Fibroblast of lung (primary cell): Measurements from ENCODE around the gene AGRN. TPM values are rescaled to one million over a fixed set of nuclear protein-coding genes. Genes with fewer than 3 reads are reported as not detected.

Source experiments
- DNase-seq, 2 donors: peaks; one replicate each; pipeline versions ENCODE4 v3.0.0 to v3.0.0-alpha.2; 2010; ENCODE audit warnings: low read depth in 2 of 2
- H2AFZ ChIP-seq: 2 replicates; pipeline ENCODE4 v1.5.1; 2012; ENCODE audit warnings: low read length, control low read depth, inconsistent platforms
- H3K27ac ChIP-seq: 2 replicates; pipeline ENCODE4 v1.5.1; 2011; ENCODE audit warnings: low read length, control low read depth; ENCODE audit not compliant: insufficient read depth
- H3K27me3 ChIP-seq: 2 replicates; pipeline ENCODE4 v1.5.1; 2011; ENCODE audit warnings: mild to moderate bottlenecking, low read length; ENCODE audit not compliant: control insufficient read depth, insufficient read depth
- H3K36me3 ChIP-seq: 2 replicates; pipeline ENCODE4 v1.5.1; 2011; ENCODE audit warnings: low read length; ENCODE audit not compliant: control insufficient read depth, insufficient read depth
- H3K4me1 ChIP-seq: 2 replicates; pipeline ENCODE4 v1.5.1; 2011; ENCODE audit warnings: low read length; ENCODE audit not compliant: control insufficient read depth, insufficient read depth; ENCODE audit errors: extremely low read depth
- H3K4me2 ChIP-seq: 2 replicates; pipeline ENCODE4 v1.5.1; 2011; ENCODE audit warnings: low read length, control low read depth; ENCODE audit not compliant: insufficient read depth; ENCODE audit errors: extremely low read depth
- H3K4me3 ChIP-seq, 4 experiments: fragments of 200-600 bp in 1 of 4; sonication (generic) in 1 of 4; replicated peaks in 1 of 4; 2 replicates each; pipeline ENCODE4 v1.5.1; 2011 to 2016; ENCODE audit warnings: low read length in 4 of 4, low read depth in 3 of 4, mild to moderate bottlenecking in 3 of 4, control low read depth in 2 of 4, inconsistent platforms in 1 of 4, mixed read lengths in 1 of 4; ENCODE audit not compliant: insufficient read depth in 1 of 4; ENCODE audit errors: control extremely low read depth in 1 of 4
- H3K79me2 ChIP-seq: 2 replicates; pipeline ENCODE4 v1.5.1; 2012; ENCODE audit warnings: mild to moderate bottlenecking, low read length, inconsistent platforms; ENCODE audit not compliant: control insufficient read depth, insufficient read depth
- H3K9ac ChIP-seq: 2 replicates; pipeline ENCODE4 v1.5.1; 2011; ENCODE audit warnings: mild to moderate bottlenecking, low read length, control low read depth; ENCODE audit not compliant: insufficient read depth
- H3K9me3 ChIP-seq: 2 replicates; pipeline ENCODE4 v1.5.1; 2012; ENCODE audit warnings: low read depth, low read length; ENCODE audit not compliant: control insufficient read depth, insufficient read depth
- H4K20me1 ChIP-seq: 2 replicates; pipeline ENCODE4 v1.5.1; 2011; ENCODE audit warnings: low read length; ENCODE audit not compliant: control insufficient read depth, insufficient read depth; ENCODE audit errors: extremely low read depth
- CTCF ChIP-seq, 2 donors: IDR thresholded peaks in 1 of 2; conservative IDR thresholded peaks in 1 of 2; 1 replicate in 1 of 2; 2 replicates in 1 of 2; pipeline ENCODE4 v1.5.1; 2011 to 2012; ENCODE audit warnings: low read length in 2 of 2, control low read depth in 1 of 2, inconsistent platforms in 1 of 2, low read depth in 1 of 2, mild to moderate bottlenecking in 1 of 2
- EZH2 ChIP-seq: IDR thresholded peaks from 2 replicates; pipeline ENCODE4 v1.5.1; 2012; ENCODE audit warnings: low read length, control low read depth, mild to moderate bottlenecking; ENCODE audit errors: missing control alignments
- polyA plus RNA-seq, 2 donors: library from polyadenylated mRNA; depleted of rRNA in 1 of 2; stranded (reverse) in 1 of 2; unstranded in 1 of 2; fragments of >200 nt; gene quantifications; 2 replicates each; pipeline ENCODE4 v1.2.1, GENCODE V29; 2011 to 2012; ENCODE audit warnings: missing spikeins in 1 of 2
- total RNA-seq: library from RNA; depleted of rRNA; stranded (reverse); fragments of >200 nt; gene quantifications from 2 replicates; pipeline ENCODE4 v1.2.1, GENCODE V29; 2014

AGRN gene
- total and polyA plus RNA-seq, 2 donors (not counting 1 experiment from before 2014, with no cell fraction given), result 20.7 to 50.9 TPM

- Histone ChIP-seq H3K27me3 (no peaks in the 10 kb centered on the region), H3K4me1 (no peaks in the 10 kb centered on the region), H2AFZ (no peak overlapping the region), H3K36me3 (no peaks in the 10 kb centered on the region), H3K27ac (no peak overlapping the region), H4K20me1 (no peaks in the 10 kb centered on the region), H3K9me3 (no peaks in the 10 kb centered on the region), H3K9ac (no peak overlapping the region), H3K4me2 (no peak overlapping the region), H3K79me2 (no peaks in the 10 kb centered on the region), H3K4me3 (no peak overlapping the region)
- no peak for DNase-seq
- TF ChIP-seq CTCF (conservative IDR thresholded peaks at IDR 0.05 in 1 of 2, IDR thresholded peaks at IDR 0.05 in 1 of 2; ENCODE audit: low read depth in 1 of 2, low read length in 2 of 2) (no peak), EZH2 (no peak)
Measured at GRCh38 chr1:1091344-1092148, 71.6 kb downstream of the AGRN start.

- TF ChIP-seq EZH2 (no peak), CTCF (conservative IDR thresholded peaks at IDR 0.05 in 1 of 2, IDR thresholded peaks at IDR 0.05 in 1 of 2; ENCODE audit: low read depth in 1 of 2, low read length in 2 of 2) (no peak)
- H3K4me1 ChIP-seq, result no peaks in the 10 kb centered on the region
- H2AFZ ChIP-seq, result no peak overlapping the region
- H3K4me3 ChIP-seq, result no peak overlapping the region
- H3K9me3 ChIP-seq, result no peaks in the 10 kb centered on the region
- no peaks in the 10 kb centered on the region for H3K36me3 ChIP-seq
- no peak for DNase-seq
- H3K27me3 ChIP-seq, result no peaks in the 10 kb centered on the region
- no peak overlapping the region for H3K9ac ChIP-seq
- H3K4me2 ChIP-seq, result no peak overlapping the region
- H3K27ac ChIP-seq, result no peak overlapping the region
- no peaks in the 10 kb centered on the region for H4K20me1 ChIP-seq
- no peaks in the 10 kb centered on the region for H3K79me2 ChIP-seq
Measured at GRCh38 chr1:1092149-1092855, 72.4 kb downstream of the AGRN start.

- no peaks in the 10 kb centered on the region for H3K79me2 ChIP-seq
- H3K4me2 ChIP-seq, result no peak overlapping the region
- H3K4me3 ChIP-seq, result no peak overlapping the region
- no peak for TF ChIP-seq CTCF (conservative IDR thresholded peaks at IDR 0.05 in 1 of 2, IDR thresholded peaks at IDR 0.05 in 1 of 2; ENCODE audit: low read depth in 1 of 2, low read length in 2 of 2)
- TF ChIP-seq EZH2, result no peak
- H4K20me1 ChIP-seq, result no peaks in the 10 kb centered on the region
- H3K9ac ChIP-seq, result no peak overlapping the region
- H2AFZ ChIP-seq, result no peak overlapping the region
- H3K9me3 ChIP-seq, result no peaks in the 10 kb centered on the region
- H3K4me1 ChIP-seq, result no peaks in the 10 kb centered on the region
- no peaks in the 10 kb centered on the region for H3K36me3 ChIP-seq
- H3K27me3 ChIP-seq, result no peaks in the 10 kb centered on the region
- no peak for DNase-seq
- no peak overlapping the region for H3K27ac ChIP-seq
Measured at GRCh38 chr1:1092894-1093609, 73.1 kb downstream of the AGRN start.
